ENCODE results near the gene PIKFYVE.

DNA sequence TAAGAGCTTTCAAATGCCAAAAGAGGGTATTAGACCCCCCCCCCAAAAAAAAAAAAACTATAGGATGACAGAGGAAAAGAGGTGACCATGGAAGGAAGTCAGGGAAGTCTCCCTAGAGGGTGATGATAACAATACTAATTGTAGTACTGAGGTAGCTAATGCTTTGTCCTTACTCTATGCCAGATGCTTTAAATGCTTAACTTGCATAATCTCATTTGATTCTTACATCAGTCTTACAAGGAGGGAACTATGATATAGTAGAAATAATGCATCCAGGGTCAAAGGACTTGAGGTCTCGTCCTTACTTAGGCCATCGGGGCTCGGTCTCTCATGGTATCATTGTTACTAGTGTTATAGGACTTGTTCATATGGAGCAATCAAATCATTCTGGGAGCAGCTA is 20.3 kb upstream of the PIKFYVE start:
- TF ChIP-seq, protein P1, sequence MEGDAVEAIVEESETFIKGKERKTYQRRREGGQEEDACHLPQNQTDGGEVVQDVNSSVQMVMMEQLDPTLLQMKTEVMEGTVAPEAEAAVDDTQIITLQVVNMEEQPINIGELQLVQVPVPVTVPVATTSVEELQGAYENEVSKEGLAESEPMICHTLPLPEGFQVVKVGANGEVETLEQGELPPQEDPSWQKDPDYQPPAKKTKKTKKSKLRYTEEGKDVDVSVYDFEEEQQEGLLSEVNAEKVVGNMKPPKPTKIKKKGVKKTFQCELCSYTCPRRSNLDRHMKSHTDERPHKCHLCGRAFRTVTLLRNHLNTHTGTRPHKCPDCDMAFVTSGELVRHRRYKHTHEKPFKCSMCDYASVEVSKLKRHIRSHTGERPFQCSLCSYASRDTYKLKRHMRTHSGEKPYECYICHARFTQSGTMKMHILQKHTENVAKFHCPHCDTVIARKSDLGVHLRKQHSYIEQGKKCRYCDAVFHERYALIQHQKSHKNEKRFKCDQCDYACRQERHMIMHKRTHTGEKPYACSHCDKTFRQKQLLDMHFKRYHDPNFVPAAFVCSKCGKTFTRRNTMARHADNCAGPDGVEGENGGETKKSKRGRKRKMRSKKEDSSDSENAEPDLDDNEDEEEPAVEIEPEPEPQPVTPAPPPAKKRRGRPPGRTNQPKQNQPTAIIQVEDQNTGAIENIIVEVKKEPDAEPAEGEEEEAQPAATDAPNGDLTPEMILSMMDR (IDR thresholded peaks at IDR 0.05): no peak
- no peak for TF ChIP-seq EZH2 (IDR thresholded peaks at IDR 0.05; ENCODE audit: borderline replicate concordance, insufficient read depth, low read depth, low read length, poor library complexity, severe bottlenecking)
